Mononuclear cell (primary cell): Measurements from ENCODE around the gene ONECUT3. TPM values are rescaled to one million over a fixed set of nuclear protein-coding genes. Genes with fewer than 3 reads are reported as not detected.

Experiments
- H3K27me3 ChIP-seq: 2 replicates; pipeline ENCODE4 v1.6.0; 2011; ENCODE audit warnings: low read length, control low read depth; ENCODE audit not compliant: insufficient read depth
- H3K4me1 ChIP-seq: 2 replicates; pipeline ENCODE4 v1.5.1; 2011; ENCODE audit warnings: mild to moderate bottlenecking, low read length, control low read depth; ENCODE audit not compliant: insufficient read depth
- H3K4me3 ChIP-seq: 2 replicates; pipeline ENCODE4 v1.5.1; 2011; ENCODE audit warnings: mild to moderate bottlenecking, low read length, moderate library complexity
- H3K9me3 ChIP-seq: 2 replicates; pipeline ENCODE4 v1.5.1; 2011; ENCODE audit warnings: low read depth, mild to moderate bottlenecking, control low read depth, low read length
- total RNA-seq: library from RNA; depleted of rRNA; stranded (reverse); fragments of >200 nt; gene quantifications from one replicate; pipeline ENCODE4 v1.2.3, GENCODE V29; 2012

ONECUT3 gene
- total RNA-seq, 1 donor = not detected

GRCh38 chr19:1805401-1806183 lies 52.3 kb downstream of the ONECUT3 start:
- H3K27me3 ChIP-seq = no peaks in the 10 kb centered on the region
- no peaks in the 10 kb centered on the region for H3K9me3 ChIP-seq
- no peak overlapping the region for H3K4me3 ChIP-seq
- no peaks in the 10 kb centered on the region for H3K4me1 ChIP-seq

- no peaks in the 10 kb centered on the region for H3K9me3 ChIP-seq
- peaks cover 2% of the 10 kb centered on the region for H3K4me1 ChIP-seq
- H3K27me3 ChIP-seq = no peaks in the 10 kb centered on the region
- H3K4me3 ChIP-seq = no peak overlapping the region
These were observed 53.1 kb downstream of the ONECUT3 start for GRCh38 chr19:1806184-1807029.

- H3K4me1 ChIP-seq = peaks cover 7% of the 10 kb centered on the region
- no peaks in the 10 kb centered on the region for H3K9me3 ChIP-seq
- H3K27me3 ChIP-seq = no peaks in the 10 kb centered on the region
- H3K4me3 ChIP-seq = no peak overlapping the region
These were observed 53.9 kb downstream of the ONECUT3 start for GRCh38 chr19:1807030-1807694.

GRCh38 chr19:1807695-1808394 lies 54.5 kb downstream of the ONECUT3 start:
- H3K27me3 ChIP-seq = no peaks in the 10 kb centered on the region
- no peak overlapping the region for H3K4me3 ChIP-seq
- peaks cover 10% of the 10 kb centered on the region for H3K4me1 ChIP-seq
- H3K9me3 ChIP-seq = no peaks in the 10 kb centered on the region

GRCh38 chr19:1808395-1808731 lies 55.1 kb downstream of the ONECUT3 start:
- Histone ChIP-seq H3K4me3 (no peak overlapping the region), H3K4me1 (peaks cover 15% of the 10 kb centered on the region), H3K27me3 (no peaks in the 10 kb centered on the region), H3K9me3 (no peaks in the 10 kb centered on the region)

DNA sequence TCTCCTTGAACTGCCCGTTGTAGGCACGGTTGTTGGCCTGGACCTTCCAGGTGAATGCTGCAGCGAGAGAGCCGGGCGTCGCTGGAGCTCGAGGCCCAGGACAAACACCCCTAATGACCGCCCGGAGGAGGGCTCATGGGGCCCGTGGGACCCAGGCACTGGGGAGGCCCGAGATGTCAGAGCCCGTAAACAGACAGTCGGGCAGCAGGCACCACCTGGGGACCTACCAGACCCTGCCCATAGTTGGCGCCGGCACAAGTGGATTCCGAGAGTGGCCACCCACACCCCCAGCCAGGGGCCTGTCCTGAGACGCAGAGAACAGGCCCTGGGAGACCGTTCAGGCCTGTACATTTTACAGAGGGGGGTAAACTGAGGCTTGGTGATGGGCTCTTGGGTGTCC lies 56.4 kb downstream of the ONECUT3 start:
- H3K4me3 ChIP-seq = no peak overlapping the region
- no peaks in the 10 kb centered on the region for H3K9me3 ChIP-seq
- peaks cover 21% of the 10 kb centered on the region for H3K4me1 ChIP-seq

GRCh38 chr19:1810439-1811160 lies 57.3 kb downstream of the ONECUT3 start:
- Histone ChIP-seq H3K9me3 (no peaks in the 10 kb centered on the region), H3K4me1 (peaks cover 21% of the 10 kb centered on the region), H3K27me3 (no peaks in the 10 kb centered on the region), H3K4me3 (no peak overlapping the region)

More for the DNA sequence above, 56.4 kb downstream of the ONECUT3 start:
- H3K27me3 ChIP-seq = no peaks in the 10 kb centered on the region

GRCh38 chr19:1811472-1811894 lies 58.2 kb downstream of the ONECUT3 start:
- peak overlapping the region; percentile 33 for H3K4me3 ChIP-seq
- no peaks in the 10 kb centered on the region for H3K27me3 ChIP-seq
- H3K4me1 ChIP-seq = peaks cover 21% of the 10 kb centered on the region
- no peaks in the 10 kb centered on the region for H3K9me3 ChIP-seq

DNA sequence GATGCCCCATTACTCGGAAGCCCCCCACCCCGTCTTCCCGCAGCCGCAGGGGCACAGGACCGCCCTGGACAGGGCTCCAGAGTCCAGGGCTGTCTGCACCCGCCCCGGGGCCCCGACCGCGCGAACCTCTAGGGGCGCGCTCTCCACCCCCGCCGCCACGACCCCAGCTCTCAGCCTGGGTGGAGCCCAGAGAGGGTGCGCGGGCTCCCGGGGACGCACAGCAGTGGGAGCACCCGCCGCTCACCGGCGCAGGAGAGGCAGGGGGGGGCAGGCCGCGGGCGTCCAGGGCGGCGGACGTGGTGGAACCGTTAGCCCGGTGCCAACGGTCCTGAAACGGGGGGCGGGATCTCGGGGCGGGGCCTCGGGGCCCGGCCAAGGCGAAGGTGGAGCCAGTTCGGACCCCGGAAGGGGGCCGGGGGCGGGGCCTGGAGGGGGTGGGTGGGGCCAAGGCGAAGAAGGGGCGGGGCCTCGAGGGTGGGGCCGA lies 58.7 kb downstream of the ONECUT3 start, which contains the start of gene ATP8B3:
Gene ATP8B3, minus strand, starts transcription at position 335 of the 484 bp plus-strand sequence. CDS start 540 bp downstream, outside the sequence.
- no peaks in the 10 kb centered on the region for H3K27me3 ChIP-seq
- H3K4me3 ChIP-seq = peak within 1 kb of the TSS; percentile 45
- peaks cover 21% of the 10 kb centered on the region for H3K4me1 ChIP-seq
- H3K9me3 ChIP-seq = no peaks in the 10 kb centered on the region

GRCh38 chr19:1812426-1813191 lies 59.3 kb downstream of the ONECUT3 start:
- no peaks in the 10 kb centered on the region for H3K9me3 ChIP-seq
- peak overlapping the region; percentile 45 for H3K4me3 ChIP-seq

GRCh38 chr19:1813192-1814182 lies 60.2 kb downstream of the ONECUT3 start:
- H3K9me3 ChIP-seq = no peaks in the 10 kb centered on the region
- peaks cover 21% of the 10 kb centered on the region for H3K4me1 ChIP-seq
- no peaks in the 10 kb centered on the region for H3K27me3 ChIP-seq
- peak overlapping the region; percentile 45 for H3K4me3 ChIP-seq

More at GRCh38 chr19:1812426-1813191, 59.3 kb downstream of the ONECUT3 start:
- no peaks in the 10 kb centered on the region for H3K27me3 ChIP-seq
- H3K4me1 ChIP-seq = peaks cover 21% of the 10 kb centered on the region

DNA sequence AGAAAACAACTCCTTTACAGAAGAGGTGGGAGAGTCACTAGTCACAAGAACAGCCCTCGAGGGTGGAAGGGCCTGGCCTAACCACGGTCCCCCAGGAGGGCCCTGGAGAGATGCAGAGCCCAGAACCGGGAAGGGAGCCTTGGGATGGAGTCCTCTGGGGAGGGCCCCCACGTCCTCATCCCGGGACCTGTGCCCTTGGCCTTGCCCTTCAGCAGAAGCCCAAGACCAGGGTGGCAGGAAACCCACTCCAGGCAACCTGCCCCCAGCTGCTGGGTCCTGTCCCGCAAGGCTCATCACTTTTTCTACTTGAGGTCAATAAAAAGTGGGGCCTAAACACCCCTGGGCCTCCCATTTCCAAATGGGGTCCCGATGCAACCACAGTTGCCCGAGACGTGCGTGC lies 61.1 kb downstream of the ONECUT3 start:
- H3K4me1 ChIP-seq = peaks cover 21% of the 10 kb centered on the region
- no peaks in the 10 kb centered on the region for H3K9me3 ChIP-seq
- no peak overlapping the region for H3K4me3 ChIP-seq
- no peaks in the 10 kb centered on the region for H3K27me3 ChIP-seq
